ENCODE data around the gene CBX1. TPM values are rescaled to one million over a fixed set of nuclear protein-coding genes. Genes with fewer than 3 reads are reported as not detected.

Gene CBX1
- total RNA-seq, 1 donor from 2014 or later = 91.1 TPM

- DNase-seq (ENCODE audit: low spot score) = no peak
- peaks cover 78% of the 10 kb centered on the region for H3K36me3 Mint-ChIP-seq (ENCODE audit: low read depth, unreplicated experiment)
- no peak for TF ChIP-seq CTCF (IDR thresholded peaks at IDR 0.05; ENCODE audit: unreplicated experiment)
- peak overlapping the region; percentile 77 for H3K4me3 Mint-ChIP-seq (ENCODE audit: unreplicated experiment)
- peaks cover 82% of the 10 kb centered on the region for H3K4me1 Mint-ChIP-seq (ENCODE audit: unreplicated experiment)
- peaks cover 4% of the 10 kb centered on the region for H3K27me3 Mint-ChIP-seq (ENCODE audit: unreplicated experiment)
- H3K9me3 Mint-ChIP-seq (ENCODE audit: unreplicated experiment) = no peaks in the 10 kb centered on the region
- peak overlapping the region; percentile 71 for H3K27ac Mint-ChIP-seq (ENCODE audit: unreplicated experiment)
Observed at GRCh38 chr17:48056246-48056745, 45.0 kb downstream of the CBX1 start.

GRCh38 chr17:48055531-48056245 lies 45.6 kb downstream of the CBX1 start:
- Mint-ChIP-seq H3K4me3 (ENCODE audit: unreplicated experiment) (peak overlapping the region; percentile 77), H3K36me3 (ENCODE audit: low read depth, unreplicated experiment) (peaks cover 77% of the 10 kb centered on the region), H3K4me1 (ENCODE audit: unreplicated experiment) (peaks cover 86% of the 10 kb centered on the region), H3K27me3 (ENCODE audit: unreplicated experiment) (peaks cover 4% of the 10 kb centered on the region), H3K27ac (ENCODE audit: unreplicated experiment) (peak overlapping the region; percentile 71), H3K9me3 (ENCODE audit: unreplicated experiment) (no peaks in the 10 kb centered on the region)
- no peak for TF ChIP-seq CTCF (IDR thresholded peaks at IDR 0.05; ENCODE audit: unreplicated experiment)
- DNase-seq (ENCODE audit: low spot score) = no peak

- peak; percentile 70 for DNase-seq (ENCODE audit: low spot score)
- H3K27me3 Mint-ChIP-seq (ENCODE audit: unreplicated experiment) = peaks cover 6% of the 10 kb centered on the region
- H3K36me3 Mint-ChIP-seq (ENCODE audit: low read depth, unreplicated experiment) = peaks cover 76% of the 10 kb centered on the region
- no peak for TF ChIP-seq CTCF (IDR thresholded peaks at IDR 0.05; ENCODE audit: unreplicated experiment)
- H3K27ac Mint-ChIP-seq (ENCODE audit: unreplicated experiment) = peak overlapping the region; percentile 65
- H3K4me3 Mint-ChIP-seq (ENCODE audit: unreplicated experiment) = peak overlapping the region; percentile 77
- H3K4me1 Mint-ChIP-seq (ENCODE audit: unreplicated experiment) = peaks cover 89% of the 10 kb centered on the region
- no peaks in the 10 kb centered on the region for H3K9me3 Mint-ChIP-seq (ENCODE audit: unreplicated experiment)
Observed at GRCh38 chr17:48054238-48055185, 46.8 kb downstream of the CBX1 start.

GRCh38 chr17:48053758-48054237 lies 47.5 kb downstream of the CBX1 start:
- Mint-ChIP-seq H3K4me3 (ENCODE audit: unreplicated experiment) (peak overlapping the region; percentile 77), H3K27ac (ENCODE audit: unreplicated experiment) (peak overlapping the region; percentile 64), H3K4me1 (ENCODE audit: unreplicated experiment) (peaks cover 88% of the 10 kb centered on the region), H3K36me3 (ENCODE audit: low read depth, unreplicated experiment) (peaks cover 69% of the 10 kb centered on the region), H3K27me3 (ENCODE audit: unreplicated experiment) (peaks cover 12% of the 10 kb centered on the region), H3K9me3 (ENCODE audit: unreplicated experiment) (no peaks in the 10 kb centered on the region)
- DNase-seq (ENCODE audit: low spot score) = no peak
- TF ChIP-seq CTCF (IDR thresholded peaks at IDR 0.05; ENCODE audit: unreplicated experiment) = no peak
